Vagina (tissue), 2 donors: ENCODE results near the gene CYRIA. TPM values are rescaled to one million over a fixed set of nuclear protein-coding genes. Genes with fewer than 3 reads are reported as not detected.

ENCODE experiments used
- DNase-seq, 2 donors: peaks; one replicate each; pipeline ENCODE4 v3.0.0-alpha.2; 2017; ENCODE audit errors: extremely low spot score in 2 of 2
- H3K27ac ChIP-seq: fragments of 200-600 bp; sonication (generic); one replicate; pipeline ENCODE4 v1.5.1; 2019
- H3K27me3 ChIP-seq: fragments of 200-600 bp; sonication (generic); one replicate; pipeline ENCODE4 v1.5.1; 2019
- H3K36me3 ChIP-seq, 2 donors: fragments of 200-600 bp; sonication (generic); one replicate each; pipeline ENCODE4 v1.5.1; 2017 to 2019
- H3K4me1 ChIP-seq: fragments of 200-600 bp; sonication (generic); one replicate; pipeline ENCODE4 v1.5.1; 2019
- H3K4me3 ChIP-seq, 2 donors: fragments of 200-600 bp; sonication (generic); 1 replicate in 1 of 2; 2 replicates in 1 of 2; pipeline ENCODE4 v1.5.1; 2016 to 2019
- H3K9me3 ChIP-seq: fragments of 200-600 bp; sonication (generic); one replicate; pipeline ENCODE4 v1.5.1; 2019
- POLR2A ChIP-seq, 2 donors: fragments of 450-650 bp; IDR thresholded peaks; one replicate each; pipeline ENCODE4 v1.6.1; 2017; ENCODE audit warnings: antibody characterized with exemption in 2 of 2, mild to moderate bottlenecking in 2 of 2, moderate library complexity in 2 of 2
- POLR2AphosphoS5 ChIP-seq, 2 donors: sonication (generic); formaldehyde crosslinking; IDR thresholded peaks; one replicate each; pipeline ENCODE4 v1.9.0; 2017; ENCODE audit warnings: antibody characterized with exemption in 2 of 2, mild to moderate bottlenecking in 2 of 2, low read depth in 1 of 2; ENCODE audit not compliant: insufficient read depth in 1 of 2
- intact Hi-C: fragments of 100-400 bp; cut with DNase I; formaldehyde crosslinking; loops from one replicate; pipeline ENCODE4 v1.15.1; 2023
- total RNA-seq: library from RNA; depleted of rRNA; stranded (reverse); fragments of >200 nt; gene quantifications from one replicate; pipeline ENCODE4 v1.2.3, GENCODE V29; 2016
- TF ChIP-seq, protein P1 (sequence below), 3 experiments: fragments of 450-650 bp in 2 of 3; fragments of 200-600 bp in 1 of 3; sonication (generic) in 1 of 3; IDR thresholded peaks; one replicate each; pipeline ENCODE4 v1.5.1; 2017 to 2019; ENCODE audit warnings: antibody characterized with exemption in 3 of 3, mild to moderate bottlenecking in 2 of 3, moderate library complexity in 2 of 3

Gene CYRIA
- total RNA-seq, 1 donor from 2014 or later = 12.5 TPM

- no peaks in the 10 kb centered on the region for H3K27me3 ChIP-seq
- no peaks in the 10 kb centered on the region for H3K9me3 ChIP-seq
- H3K27ac ChIP-seq = no peak overlapping the region
- H3K4me3 ChIP-seq = no peak overlapping the region
- intact Hi-C loops = no loop called here
- DNase-seq = no peak
- no peaks in the 10 kb centered on the region for H3K36me3 ChIP-seq
- TF ChIP-seq, protein P1, sequence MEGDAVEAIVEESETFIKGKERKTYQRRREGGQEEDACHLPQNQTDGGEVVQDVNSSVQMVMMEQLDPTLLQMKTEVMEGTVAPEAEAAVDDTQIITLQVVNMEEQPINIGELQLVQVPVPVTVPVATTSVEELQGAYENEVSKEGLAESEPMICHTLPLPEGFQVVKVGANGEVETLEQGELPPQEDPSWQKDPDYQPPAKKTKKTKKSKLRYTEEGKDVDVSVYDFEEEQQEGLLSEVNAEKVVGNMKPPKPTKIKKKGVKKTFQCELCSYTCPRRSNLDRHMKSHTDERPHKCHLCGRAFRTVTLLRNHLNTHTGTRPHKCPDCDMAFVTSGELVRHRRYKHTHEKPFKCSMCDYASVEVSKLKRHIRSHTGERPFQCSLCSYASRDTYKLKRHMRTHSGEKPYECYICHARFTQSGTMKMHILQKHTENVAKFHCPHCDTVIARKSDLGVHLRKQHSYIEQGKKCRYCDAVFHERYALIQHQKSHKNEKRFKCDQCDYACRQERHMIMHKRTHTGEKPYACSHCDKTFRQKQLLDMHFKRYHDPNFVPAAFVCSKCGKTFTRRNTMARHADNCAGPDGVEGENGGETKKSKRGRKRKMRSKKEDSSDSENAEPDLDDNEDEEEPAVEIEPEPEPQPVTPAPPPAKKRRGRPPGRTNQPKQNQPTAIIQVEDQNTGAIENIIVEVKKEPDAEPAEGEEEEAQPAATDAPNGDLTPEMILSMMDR (IDR thresholded peaks at IDR 0.05) = no peak
- TF ChIP-seq POLR2A (IDR thresholded peaks at IDR 0.05) (no peak), POLR2AphosphoS5 (IDR thresholded peaks at IDR 0.05; ENCODE audit: insufficient read depth in 1 of 2, low read depth in 1 of 2) (no peak)
- no peaks in the 10 kb centered on the region for H3K4me1 ChIP-seq
Measured at GRCh38 chr2:16674154-16674553, 8.5 kb upstream of the CYRIA start.

GRCh38 chr2:16671760-16672159 is 6.1 kb upstream of the CYRIA start:
- intact Hi-C loops = no loop called here
- Histone ChIP-seq H3K4me1 (no peaks in the 10 kb centered on the region), H3K36me3 (no peaks in the 10 kb centered on the region), H3K9me3 (no peaks in the 10 kb centered on the region), H3K27me3 (no peaks in the 10 kb centered on the region), H3K4me3 (no peak overlapping the region), H3K27ac (no peak overlapping the region)
- no peak for DNase-seq
- TF ChIP-seq POLR2A (IDR thresholded peaks at IDR 0.05) (no peak), POLR2AphosphoS5 (IDR thresholded peaks at IDR 0.05; ENCODE audit: insufficient read depth in 1 of 2, low read depth in 1 of 2) (no peak)
- TF ChIP-seq, protein P1 (IDR thresholded peaks at IDR 0.05) = no peak

- no peak for TF ChIP-seq POLR2A (IDR thresholded peaks at IDR 0.05)
- TF ChIP-seq POLR2AphosphoS5 (IDR thresholded peaks at IDR 0.05; ENCODE audit: insufficient read depth in 1 of 2, low read depth in 1 of 2) = no peak
- TF ChIP-seq, protein P1 (IDR thresholded peaks at IDR 0.05) = no peak
- Histone ChIP-seq H3K27ac (no peak overlapping the region), H3K4me1 (peaks cover 18% of the 10 kb centered on the region), H3K4me3 (no peak overlapping the region), H3K27me3 (no peaks in the 10 kb centered on the region), H3K36me3 (no peaks in the 10 kb centered on the region), H3K9me3 (no peaks in the 10 kb centered on the region)
- DNase-seq = no peak
- intact Hi-C loops = loop anchor here (5.0 to 10.0 kb wide), 2 partner anchors 52 to 1085 kb away; partner anchors contain the start of genes GEN1 and SMC6
Measured at GRCh38 chr2:16669388-16669787, 3.8 kb upstream of the CYRIA start.

GRCh38 chr2:16666449-16666801 is 791 bp upstream of the CYRIA start:
- no peaks in the 10 kb centered on the region for H3K9me3 ChIP-seq
- peak overlapping the region; percentile 67 for H3K27ac ChIP-seq
- H3K27me3 ChIP-seq = no peaks in the 10 kb centered on the region
- TF ChIP-seq POLR2AphosphoS5 (IDR thresholded peaks at IDR 0.05; ENCODE audit: insufficient read depth in 1 of 2, low read depth in 1 of 2) = no peak
- TF ChIP-seq, protein P1 (IDR thresholded peaks at IDR 0.05) = no peak
- no peak for TF ChIP-seq POLR2A (IDR thresholded peaks at IDR 0.05)
- peaks cover 42% of the 10 kb centered on the region for H3K4me1 ChIP-seq
- intact Hi-C loops = loop anchor here (5.0 to 10.0 kb wide), 2 partner anchors 49 to 1088 kb away; partner anchors contain the start of genes GEN1 and SMC6
- DNase-seq = peak in 1 of 2 donors; percentile 91
- peak overlapping the region; percentile 53 to 84 for H3K4me3 ChIP-seq
- H3K36me3 ChIP-seq = no peaks in the 10 kb centered on the region
